HepG2 (cell line): ENCODE data around the gene SLC27A3. TPM values are rescaled to one million over a fixed set of nuclear protein-coding genes. Genes with fewer than 3 reads are reported as not detected.
A peak's percentile ranks its signal among the peaks of the same experiment; 100 is the strongest.

Source experiments
- ARNTL ChIP-seq: sonication (generic); formaldehyde crosslinking; IDR thresholded peaks from 2 replicates; pipeline ENCODE4 v1.4.0; 2020; ENCODE audit warnings: mild to moderate bottlenecking, missing genetic modification reagents
- ELF4 ChIP-seq: sonication (generic); formaldehyde crosslinking; IDR thresholded peaks from 2 replicates; pipeline ENCODE4 v1.5.0; 2020; ENCODE audit warnings: missing genetic modification reagents, mild to moderate bottlenecking, moderate library complexity, borderline replicate concordance
- FOSL2 ChIP-seq: sonication (generic); formaldehyde crosslinking; IDR thresholded peaks from 2 replicates; pipeline ENCODE4 v1.4.0; 2020; ENCODE audit warnings: missing genetic modification reagents
- HNF4A ChIP-seq: sonication (generic); formaldehyde crosslinking; IDR thresholded peaks from 2 replicates; pipeline ENCODE4 v1.4.0; 2020; ENCODE audit warnings: missing genetic modification reagents
- JUN ChIP-seq: sonication (generic); formaldehyde crosslinking; IDR thresholded peaks from 2 replicates; pipeline ENCODE4 v1.4.0; 2020; ENCODE audit warnings: mild to moderate bottlenecking, missing genetic modification reagents
- KDM6A ChIP-seq: IDR thresholded peaks from 2 replicates; pipeline ENCODE4 v1.6.1; 2016; ENCODE audit warnings: low read depth
- RARG ChIP-seq: sonication (generic); formaldehyde crosslinking; IDR thresholded peaks from 2 replicates; pipeline ENCODE4 v1.4.0; 2020; ENCODE audit warnings: low read depth, mild to moderate bottlenecking, missing genetic modification reagents
- SIN3A ChIP-seq: IDR thresholded peaks from 2 replicates; pipeline ENCODE4 v1.6.1; 2011; ENCODE audit warnings: low read depth, mild to moderate bottlenecking, control low read depth, low read length, borderline replicate concordance
- SRSF1 ChIP-seq: fragments of 200-400 bp; formaldehyde crosslinking; optimal IDR thresholded peaks from 2 replicates; pipeline ENCODE3; 2017; ENCODE audit warnings: mild to moderate bottlenecking, low read depth, low read length, moderate library complexity
- TFDP1 ChIP-seq: IDR thresholded peaks from 2 replicates; pipeline ENCODE4 v1.6.1; 2016; ENCODE audit warnings: missing compliant biosample characterization, missing genetic modification reagents, borderline replicate concordance
- USF2 ChIP-seq, 2 experiments: sonication (generic) in 1 of 2; formaldehyde crosslinking in 1 of 2; IDR thresholded peaks; 2 replicates each; pipeline versions ENCODE4 v1.5.1 to v1.6.1; 2011 to 2020; ENCODE audit warnings: borderline replicate concordance in 1 of 2, low read depth in 1 of 2, low read length in 1 of 2, mild to moderate bottlenecking in 1 of 2, missing genetic modification reagents in 1 of 2, moderate library complexity in 1 of 2
- XRCC5 ChIP-seq: fragments of 200-400 bp; formaldehyde crosslinking; optimal IDR thresholded peaks from 2 replicates; pipeline ENCODE3; 2017; ENCODE audit warnings: mild to moderate bottlenecking, low read length
- YY1 ChIP-seq: IDR thresholded peaks from 2 replicates; pipeline ENCODE4 v1.6.1; 2011; ENCODE audit warnings: low read length, low read depth, moderate library complexity, mild to moderate bottlenecking; ENCODE audit not compliant: insufficient read depth, insufficient replicate concordance
- ZBTB21 ChIP-seq: sonication (generic); formaldehyde crosslinking; IDR thresholded peaks from 2 replicates; pipeline ENCODE4 v1.4.0; 2020; ENCODE audit warnings: missing genetic modification reagents
- ZFP91 ChIP-seq: sonication (generic); formaldehyde crosslinking; IDR thresholded peaks from 2 replicates; pipeline ENCODE4 v1.9.0; 2022; ENCODE audit warnings: missing genetic modification reagents, mild to moderate bottlenecking, borderline replicate concordance
- ZNF18 ChIP-seq: sonication (generic); formaldehyde crosslinking; IDR thresholded peaks from 2 replicates; pipeline ENCODE4 v1.8.0; 2022; ENCODE audit warnings: mild to moderate bottlenecking, missing genetic modification reagents; ENCODE audit not compliant: insufficient replicate concordance
- ZNF430 ChIP-seq: sonication (generic); formaldehyde crosslinking; IDR thresholded peaks from 2 replicates; pipeline ENCODE4 v1.9.0; 2021; ENCODE audit warnings: mild to moderate bottlenecking, missing genetic modification reagents
- ZNF546 ChIP-seq: sonication (generic); formaldehyde crosslinking; conservative IDR thresholded peaks from 2 replicates; pipeline ENCODE4 v1.8.1; 2023; ENCODE audit warnings: mild to moderate bottlenecking, missing genetic modification reagents
- ZNF761 ChIP-seq: sonication (generic); formaldehyde crosslinking; conservative IDR thresholded peaks from 2 replicates; pipeline ENCODE4 v1.4.0; 2020; ENCODE audit warnings: mild to moderate bottlenecking, missing genetic modification reagents
- ZNF883 ChIP-seq: sonication (generic); formaldehyde crosslinking; IDR thresholded peaks from 2 replicates; pipeline ENCODE4 v1.5.1; 2020; ENCODE audit warnings: mild to moderate bottlenecking, missing genetic modification reagents; ENCODE audit errors: not compliant biosample characterization
- ZNF891 ChIP-seq: sonication (generic); formaldehyde crosslinking; IDR thresholded peaks from 2 replicates; pipeline ENCODE4 v1.5.0; 2020; ENCODE audit warnings: mild to moderate bottlenecking, missing genetic modification reagents
- polyA plus RNA-seq, 8 experiments: library from polyadenylated mRNA; depleted of rRNA in 3 of 8; stranded (reverse) in 7 of 8; unstranded in 1 of 8; fragments of >200 nt; fragmentation: Illumina TruSeq in 4 of 8; extraction: Trizol in 4 of 8; gene quantifications; 2 replicates each; pipeline versions ENCODE4 v1.2.1 to v1.2.3, GENCODE V29; 2011 to 2016; ENCODE audit warnings: low read depth in 4 of 8, missing spikeins in 1 of 8, mixed read lengths in 1 of 8; ENCODE audit not compliant: insufficient read depth in 1 of 8
- total RNA-seq, 5 experiments: library from RNA; depleted of rRNA; stranded (reverse); fragments of >200 nt; fragmentation: Illumina TruSeq; extraction: Trizol; gene quantifications; 2 replicates each; pipeline ENCODE4 v1.2.3, GENCODE V29; 2016; ENCODE audit warnings: low read depth in 1 of 5

Gene SLC27A3
- total and polyA plus RNA-seq, 2 of the 13 experiments (the other 11 are each of a cell fraction or from before 2014, with no cell fraction given) = 4.3 to 10.3 TPM

GRCh38 chr1:153783233-153784190, 8.3 kb downstream of the SLC27A3 start (continued):
- TF ChIP-seq USF2 (IDR thresholded peaks at IDR 0.05; ENCODE audit: low read depth, low read length) (no peak), USF2 (CRISPR knock-in tag; IDR thresholded peaks at IDR 0.05; ENCODE audit: borderline replicate concordance) (no peak), XRCC5 (peak; percentile 23), SIN3A (peak; percentile 55; the same call in 1 of the 2 replicates), FOSL2 (peak; percentile 2; the same call in 1 of the 2 replicates), ZNF891 (peak; percentile 95), KDM6A (CRISPR knock-in tag) (no peak), ELF4 (CRISPR knock-in tag) (peak; percentile 79; the same call in 1 of the 2 replicates), ZNF883 (CRISPR knock-in tag) (peak; percentile 98), JUN (CRISPR knock-in tag) (no peak), SRSF1 (peak; percentile 65), ZNF546 (CRISPR knock-in tag) (peak; percentile 73), RARG (CRISPR knock-in tag) (no peak), ZNF761 (CRISPR knock-in tag) (no peak), HNF4A (0 out of 2 replicates have a peak, but pooled peaks have one; percentile 4), ZNF430 (0 out of 2 replicates have a peak, but pooled peaks have one; percentile 37), ZFP91 (CRISPR knock-in tag) (peak; percentile 76; the same call in 1 of the 2 replicates), ARNTL (CRISPR knock-in tag) (peak; percentile 32; the same call in 1 of the 2 replicates), TFDP1 (CRISPR knock-in tag) (peak; percentile 69; the same call in 1 of the 2 replicates), ZBTB21 (CRISPR knock-in tag) (no peak), ZNF18 (CRISPR knock-in tag) (peak; percentile 87), YY1 (peak; percentile 73)
